GM23338 (cell line): ENCODE data around the gene METTL13. TPM values are rescaled to one million over a fixed set of nuclear protein-coding genes. Genes with fewer than 3 reads are reported as not detected.

Experiments
- ATAC-seq: fragments of 200-7000 bp; cut with Tn5 transposase; 3 replicates; pipeline ENCODE4 v1.9.1; 2020
- DNase-seq: peaks from one replicate; pipeline ENCODE4 v3.0.0-alpha.2; 2015; ENCODE audit warnings: low spot score
- H2AFZ ChIP-seq: fragments of 200-600 bp; sonication (generic); 2 replicates; pipeline ENCODE4 v1.8.0; 2016; ENCODE audit warnings: antibody characterized with exemption, mild to moderate bottlenecking, moderate library complexity
- H3F3A ChIP-seq: fragments of 200-600 bp; sonication (generic); replicated peaks from 2 replicates; pipeline ENCODE4 v1.8.0; 2017; ENCODE audit warnings: antibody characterized with exemption, mixed run types, low read depth
- H3K27ac ChIP-seq: fragments of 200-600 bp; sonication (generic); 2 replicates; pipeline ENCODE4 v1.6.1; 2016; ENCODE audit warnings: low read depth
- H3K27me3 ChIP-seq: fragments of 200-600 bp; sonication (generic); 2 replicates; pipeline ENCODE4 v1.8.0; 2016; ENCODE audit warnings: mild to moderate bottlenecking, mixed run types, moderate library complexity; ENCODE audit not compliant: insufficient read depth
- H3K36me3 ChIP-seq: fragments of 200-600 bp; sonication (generic); 2 replicates; pipeline ENCODE4 v1.8.0; 2016; ENCODE audit warnings: mild to moderate bottlenecking; ENCODE audit not compliant: insufficient read depth
- H3K4me1 ChIP-seq: fragments of 200-600 bp; sonication (generic); 2 replicates; pipeline ENCODE4 v1.8.0; 2016; ENCODE audit warnings: mild to moderate bottlenecking, moderate library complexity; ENCODE audit not compliant: insufficient read depth
- H3K4me2 ChIP-seq: fragments of 200-600 bp; sonication (generic); 2 replicates; pipeline ENCODE4 v1.7.1; 2017; ENCODE audit warnings: mixed run types
- H3K4me3 ChIP-seq: fragments of 200-600 bp; sonication (generic); 2 replicates; pipeline ENCODE4 v1.6.1; 2016; ENCODE audit warnings: mixed run types
- H3K79me2 ChIP-seq: fragments of 200-600 bp; sonication (generic); replicated peaks from 2 replicates; pipeline ENCODE4 v1.8.0; 2017; ENCODE audit warnings: mild to moderate bottlenecking; ENCODE audit not compliant: insufficient read depth
- H3K9me2 ChIP-seq: fragments of 200-600 bp; sonication (generic); 2 replicates; pipeline ENCODE4 v1.8.0; 2017; ENCODE audit not compliant: insufficient read depth
- H4K20me1 ChIP-seq: fragments of 200-600 bp; sonication (generic); replicated peaks from 2 replicates; pipeline ENCODE4 v1.8.0; 2017; ENCODE audit warnings: mild to moderate bottlenecking; ENCODE audit not compliant: insufficient read depth
- H3K27ac Mint-ChIP-seq: 2 replicates; pipeline ENCODE4 v1.8.0; 2020; ENCODE audit warnings: inconsistent platforms, mild to moderate bottlenecking, moderate library complexity, mixed read lengths
- H3K27me3 Mint-ChIP-seq: 3 replicates; pipeline ENCODE4 v1.8.0; 2022; ENCODE audit warnings: low read depth, mild to moderate bottlenecking, moderate library complexity, mixed read lengths, inconsistent platforms; ENCODE audit not compliant: insufficient read depth, poor library complexity
- H3K36me3 Mint-ChIP-seq: 3 replicates; pipeline ENCODE4 v1.8.0; 2021; ENCODE audit warnings: low read depth, mild to moderate bottlenecking, inconsistent platforms, moderate library complexity, mixed read lengths
- H3K4me1 Mint-ChIP-seq: 3 replicates; pipeline ENCODE4 v1.8.0; 2020; ENCODE audit warnings: mild to moderate bottlenecking, inconsistent platforms, mixed read lengths
- H3K4me3 Mint-ChIP-seq: 3 replicates; pipeline ENCODE4 v1.8.0; 2021; ENCODE audit warnings: moderate library complexity, mild to moderate bottlenecking, inconsistent platforms, mixed read lengths
- H3K9me3 Mint-ChIP-seq: 3 replicates; pipeline ENCODE4 v1.8.0; 2020; ENCODE audit warnings: moderate library complexity, mild to moderate bottlenecking, inconsistent platforms, mixed read lengths
- CREB1 ChIP-seq: fragments of 250-450 bp; sonication (Bioruptor Pico); IDR thresholded peaks from 2 replicates; pipeline ENCODE4 v1.5.0; 2020; ENCODE audit warnings: low read depth, mild to moderate bottlenecking, moderate library complexity
- EZH2 ChIP-seq: fragments of 200-600 bp; sonication (generic); IDR thresholded peaks from one replicate; pipeline ENCODE4 v1.8.0; 2017; ENCODE audit warnings: antibody characterized with exemption, mild to moderate bottlenecking, low read depth; ENCODE audit not compliant: unreplicated experiment
- EZH2phosphoT487 ChIP-seq: fragments of 200-600 bp; sonication (generic); IDR thresholded peaks from one replicate; pipeline ENCODE4 v1.8.1; 2018; ENCODE audit warnings: antibody characterized with exemption; ENCODE audit not compliant: unreplicated experiment
- JUNB ChIP-seq: IDR thresholded peaks from one replicate; pipeline ENCODE4 v1.6.1; 2016; ENCODE audit warnings: antibody characterized with exemption; ENCODE audit not compliant: unreplicated experiment
- NANOG ChIP-seq: IDR thresholded peaks from 2 replicates; pipeline ENCODE4 v1.6.1; 2016; ENCODE audit warnings: antibody characterized with exemption, borderline replicate concordance
- POLR2AphosphoS5 ChIP-seq: IDR thresholded peaks from 2 replicates; pipeline ENCODE4 v1.6.1; 2016; ENCODE audit warnings: antibody characterized with exemption, low read depth
- STAT1 ChIP-seq: IDR thresholded peaks from one replicate; pipeline ENCODE4 v1.6.1; 2016; ENCODE audit warnings: antibody characterized with exemption; ENCODE audit not compliant: unreplicated experiment
- ZNF114 ChIP-seq: fragments of 250-450 bp; sonication (Bioruptor Pico); IDR thresholded peaks from 2 replicates; pipeline ENCODE4 v1.5.0; 2020; ENCODE audit warnings: mild to moderate bottlenecking, moderate library complexity
- ZNF331 ChIP-seq: fragments of 250-450 bp; sonication (Bioruptor Pico); IDR thresholded peaks from 2 replicates; pipeline ENCODE4 v1.5.0; 2020; ENCODE audit warnings: low read depth, mild to moderate bottlenecking, moderate library complexity
- polyA plus RNA-seq: library from polyadenylated mRNA; unstranded; fragments of >200 nt; fragmentation: Nextera tagmentation; extraction: Ambion mirVana; gene quantifications from 2 replicates; pipeline ENCODE4 v1.2.1, GENCODE V29; 2016
- total RNA-seq: library from RNA; depleted of rRNA; stranded (reverse); fragments of >200 nt; shearing (Covaris generic); gene quantifications from 2 replicates; pipeline ENCODE4 v1.2.3, GENCODE V29; 2014
- TF ChIP-seq, protein P1 (sequence below): fragments of 250-450 bp; sonication (Bioruptor Pico); IDR thresholded peaks from 2 replicates; pipeline ENCODE4 v1.5.0; 2020; ENCODE audit warnings: mild to moderate bottlenecking, moderate library complexity
- TF ChIP-seq, protein P2 (sequence below), 2 experiments: fragments of 200-600 bp in 1 of 2; sonication (generic) in 1 of 2; conservative IDR thresholded peaks; 2 replicates each; pipeline versions ENCODE4 v1.5.1 to v1.6.1; 2016 to 2017; ENCODE audit warnings: antibody characterized with exemption in 2 of 2, low read depth in 2 of 2, mild to moderate bottlenecking in 2 of 2, moderate library complexity in 1 of 2
- TF ChIP-seq, protein P3 (sequence below): IDR thresholded peaks from one replicate; pipeline ENCODE4 v1.6.1; 2018; ENCODE audit warnings: antibody characterized with exemption; ENCODE audit not compliant: unreplicated experiment
- TF ChIP-seq, protein P4 (sequence below): IDR thresholded peaks from 2 replicates; pipeline ENCODE4 v1.6.1; 2016; ENCODE audit warnings: antibody characterized with exemption

Gene METTL13
- total and polyA plus RNA-seq, 2 experiments from 2014 or later, result 21.0 to 45.4 TPM

DNA sequence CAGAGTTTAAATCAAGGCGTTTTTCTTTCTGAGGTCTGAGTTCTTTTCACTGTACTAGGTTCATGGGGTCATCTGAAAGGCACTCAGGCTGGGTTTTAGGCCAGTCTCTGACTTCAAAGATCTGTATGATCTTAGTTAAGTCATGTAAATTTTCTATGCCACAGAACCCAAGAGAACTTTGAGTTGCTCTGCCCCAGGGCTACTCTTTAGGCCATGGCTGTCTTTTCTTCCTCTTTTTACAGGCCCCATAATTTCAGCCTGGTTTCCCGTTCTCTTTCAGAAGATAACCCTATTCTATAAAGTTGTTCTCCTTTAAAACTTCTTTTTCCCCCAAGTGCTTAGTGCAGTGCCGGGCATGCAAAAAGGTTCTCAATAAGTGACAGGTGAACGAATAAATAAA lies 26.1 kb downstream of the METTL13 start:
- no peak overlapping the region for H3K4me3 ChIP-seq

More for the DNA sequence above, 26.1 kb downstream of the METTL13 start:
- no peaks in the 10 kb centered on the region for H3K36me3 ChIP-seq
- no peaks in the 10 kb centered on the region for H3F3A ChIP-seq
- no peaks in the 10 kb centered on the region for H3K36me3 Mint-ChIP-seq
- peaks cover 4% of the 10 kb centered on the region; the same call in 1 of the 2 replicates for H3K4me1 ChIP-seq
- H3K27ac ChIP-seq, result no peak overlapping the region
- H3K4me3 Mint-ChIP-seq, result no peak overlapping the region
- DNase-seq (no peak), ATAC-seq (no peak)
- peak overlapping the region; percentile 18; the same call in 1 of the 2 replicates for H2AFZ ChIP-seq
- no peak overlapping the region for H3K4me2 ChIP-seq
- no peaks in the 10 kb centered on the region; the same call in 1 of the 2 replicates for H3K9me2 ChIP-seq
- H3K9me3 Mint-ChIP-seq, result no peaks in the 10 kb centered on the region
- peaks cover under 1% of the 10 kb centered on the region for H3K27me3 Mint-ChIP-seq
- TF ChIP-seq CREB1 (no peak), NANOG (no peak), EZH2phosphoT487 (no peak), ZNF114 (CRISPR knock-in tag) (no peak), ZNF331 (CRISPR knock-in tag) (no peak), JUNB (no peak), POLR2AphosphoS5 (no peak), EZH2 (no peak), STAT1 (no peak)
- TF ChIP-seq, protein P1, sequence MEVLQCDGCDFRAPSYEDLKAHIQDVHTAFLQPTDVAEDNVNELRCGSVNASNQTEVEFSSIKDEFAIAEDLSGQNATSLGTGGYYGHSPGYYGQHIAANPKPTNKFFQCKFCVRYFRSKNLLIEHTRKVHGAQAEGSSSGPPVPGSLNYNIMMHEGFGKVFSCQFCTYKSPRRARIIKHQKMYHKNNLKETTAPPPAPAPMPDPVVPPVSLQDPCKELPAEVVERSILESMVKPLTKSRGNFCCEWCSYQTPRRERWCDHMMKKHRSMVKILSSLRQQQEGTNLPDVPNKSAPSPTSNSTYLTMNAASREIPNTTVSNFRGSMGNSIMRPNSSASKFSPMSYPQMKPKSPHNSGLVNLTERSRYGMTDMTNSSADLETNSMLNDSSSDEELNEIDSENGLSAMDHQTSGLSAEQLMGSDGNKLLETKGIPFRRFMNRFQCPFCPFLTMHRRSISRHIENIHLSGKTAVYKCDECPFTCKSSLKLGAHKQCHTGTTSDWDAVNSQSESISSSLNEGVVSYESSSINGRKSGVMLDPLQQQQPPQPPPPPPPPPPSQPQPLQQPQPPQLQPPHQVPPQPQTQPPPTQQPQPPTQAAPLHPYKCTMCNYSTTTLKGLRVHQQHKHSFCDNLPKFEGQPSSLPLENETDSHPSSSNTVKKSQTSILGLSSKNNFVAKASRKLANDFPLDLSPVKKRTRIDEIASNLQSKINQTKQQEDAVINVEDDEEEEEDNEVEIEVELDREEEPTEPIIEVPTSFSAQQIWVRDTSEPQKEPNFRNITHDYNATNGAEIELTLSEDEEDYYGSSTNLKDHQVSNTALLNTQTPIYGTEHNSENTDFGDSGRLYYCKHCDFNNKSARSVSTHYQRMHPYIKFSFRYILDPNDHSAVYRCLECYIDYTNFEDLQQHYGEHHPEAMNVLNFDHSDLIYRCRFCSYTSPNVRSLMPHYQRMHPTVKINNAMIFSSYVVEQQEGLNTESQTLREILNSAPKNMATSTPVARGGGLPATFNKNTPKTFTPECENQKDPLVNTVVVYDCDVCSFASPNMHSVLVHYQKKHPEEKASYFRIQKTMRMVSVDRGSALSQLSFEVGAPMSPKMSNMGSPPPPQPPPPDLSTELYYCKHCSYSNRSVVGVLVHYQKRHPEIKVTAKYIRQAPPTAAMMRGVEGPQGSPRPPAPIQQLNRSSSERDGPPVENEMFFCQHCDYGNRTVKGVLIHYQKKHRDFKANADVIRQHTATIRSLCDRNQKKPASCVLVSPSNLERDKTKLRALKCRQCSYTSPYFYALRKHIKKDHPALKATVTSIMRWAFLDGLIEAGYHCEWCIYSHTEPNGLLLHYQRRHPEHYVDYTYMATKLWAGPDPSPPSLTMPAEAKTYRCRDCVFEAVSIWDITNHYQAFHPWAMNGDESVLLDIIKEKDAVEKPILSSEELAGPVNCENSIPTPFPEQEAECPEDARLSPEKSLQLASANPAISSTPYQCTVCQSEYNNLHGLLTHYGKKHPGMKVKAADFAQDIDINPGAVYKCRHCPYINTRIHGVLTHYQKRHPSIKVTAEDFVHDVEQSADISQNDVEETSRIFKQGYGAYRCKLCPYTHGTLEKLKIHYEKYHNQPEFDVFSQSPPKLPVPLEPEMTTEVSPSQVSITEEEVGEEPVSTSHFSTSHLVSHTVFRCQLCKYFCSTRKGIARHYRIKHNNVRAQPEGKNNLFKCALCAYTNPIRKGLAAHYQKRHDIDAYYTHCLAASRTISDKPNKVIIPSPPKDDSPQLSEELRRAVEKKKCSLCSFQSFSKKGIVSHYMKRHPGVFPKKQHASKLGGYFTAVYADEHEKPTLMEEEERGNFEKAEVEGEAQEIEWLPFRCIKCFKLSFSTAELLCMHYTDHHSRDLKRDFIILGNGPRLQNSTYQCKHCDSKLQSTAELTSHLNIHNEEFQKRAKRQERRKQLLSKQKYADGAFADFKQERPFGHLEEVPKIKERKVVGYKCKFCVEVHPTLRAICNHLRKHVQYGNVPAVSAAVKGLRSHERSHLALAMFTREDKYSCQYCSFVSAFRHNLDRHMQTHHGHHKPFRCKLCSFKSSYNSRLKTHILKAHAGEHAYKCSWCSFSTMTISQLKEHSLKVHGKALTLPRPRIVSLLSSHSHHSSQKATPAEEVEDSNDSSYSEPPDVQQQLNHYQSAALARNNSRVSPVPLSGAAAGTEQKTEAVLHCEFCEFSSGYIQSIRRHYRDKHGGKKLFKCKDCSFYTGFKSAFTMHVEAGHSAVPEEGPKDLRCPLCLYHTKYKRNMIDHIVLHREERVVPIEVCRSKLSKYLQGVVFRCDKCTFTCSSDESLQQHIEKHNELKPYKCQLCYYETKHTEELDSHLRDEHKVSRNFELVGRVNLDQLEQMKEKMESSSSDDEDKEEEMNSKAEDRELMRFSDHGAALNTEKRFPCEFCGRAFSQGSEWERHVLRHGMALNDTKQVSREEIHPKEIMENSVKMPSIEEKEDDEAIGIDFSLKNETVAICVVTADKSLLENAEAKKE (CRISPR knock-in tag), result no peak
- TF ChIP-seq, protein P2, sequence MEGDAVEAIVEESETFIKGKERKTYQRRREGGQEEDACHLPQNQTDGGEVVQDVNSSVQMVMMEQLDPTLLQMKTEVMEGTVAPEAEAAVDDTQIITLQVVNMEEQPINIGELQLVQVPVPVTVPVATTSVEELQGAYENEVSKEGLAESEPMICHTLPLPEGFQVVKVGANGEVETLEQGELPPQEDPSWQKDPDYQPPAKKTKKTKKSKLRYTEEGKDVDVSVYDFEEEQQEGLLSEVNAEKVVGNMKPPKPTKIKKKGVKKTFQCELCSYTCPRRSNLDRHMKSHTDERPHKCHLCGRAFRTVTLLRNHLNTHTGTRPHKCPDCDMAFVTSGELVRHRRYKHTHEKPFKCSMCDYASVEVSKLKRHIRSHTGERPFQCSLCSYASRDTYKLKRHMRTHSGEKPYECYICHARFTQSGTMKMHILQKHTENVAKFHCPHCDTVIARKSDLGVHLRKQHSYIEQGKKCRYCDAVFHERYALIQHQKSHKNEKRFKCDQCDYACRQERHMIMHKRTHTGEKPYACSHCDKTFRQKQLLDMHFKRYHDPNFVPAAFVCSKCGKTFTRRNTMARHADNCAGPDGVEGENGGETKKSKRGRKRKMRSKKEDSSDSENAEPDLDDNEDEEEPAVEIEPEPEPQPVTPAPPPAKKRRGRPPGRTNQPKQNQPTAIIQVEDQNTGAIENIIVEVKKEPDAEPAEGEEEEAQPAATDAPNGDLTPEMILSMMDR (conservative IDR thresholded peaks at IDR 0.05; ENCODE audit: low read depth in 2 of 2), result no peak
- TF ChIP-seq, protein P3, sequence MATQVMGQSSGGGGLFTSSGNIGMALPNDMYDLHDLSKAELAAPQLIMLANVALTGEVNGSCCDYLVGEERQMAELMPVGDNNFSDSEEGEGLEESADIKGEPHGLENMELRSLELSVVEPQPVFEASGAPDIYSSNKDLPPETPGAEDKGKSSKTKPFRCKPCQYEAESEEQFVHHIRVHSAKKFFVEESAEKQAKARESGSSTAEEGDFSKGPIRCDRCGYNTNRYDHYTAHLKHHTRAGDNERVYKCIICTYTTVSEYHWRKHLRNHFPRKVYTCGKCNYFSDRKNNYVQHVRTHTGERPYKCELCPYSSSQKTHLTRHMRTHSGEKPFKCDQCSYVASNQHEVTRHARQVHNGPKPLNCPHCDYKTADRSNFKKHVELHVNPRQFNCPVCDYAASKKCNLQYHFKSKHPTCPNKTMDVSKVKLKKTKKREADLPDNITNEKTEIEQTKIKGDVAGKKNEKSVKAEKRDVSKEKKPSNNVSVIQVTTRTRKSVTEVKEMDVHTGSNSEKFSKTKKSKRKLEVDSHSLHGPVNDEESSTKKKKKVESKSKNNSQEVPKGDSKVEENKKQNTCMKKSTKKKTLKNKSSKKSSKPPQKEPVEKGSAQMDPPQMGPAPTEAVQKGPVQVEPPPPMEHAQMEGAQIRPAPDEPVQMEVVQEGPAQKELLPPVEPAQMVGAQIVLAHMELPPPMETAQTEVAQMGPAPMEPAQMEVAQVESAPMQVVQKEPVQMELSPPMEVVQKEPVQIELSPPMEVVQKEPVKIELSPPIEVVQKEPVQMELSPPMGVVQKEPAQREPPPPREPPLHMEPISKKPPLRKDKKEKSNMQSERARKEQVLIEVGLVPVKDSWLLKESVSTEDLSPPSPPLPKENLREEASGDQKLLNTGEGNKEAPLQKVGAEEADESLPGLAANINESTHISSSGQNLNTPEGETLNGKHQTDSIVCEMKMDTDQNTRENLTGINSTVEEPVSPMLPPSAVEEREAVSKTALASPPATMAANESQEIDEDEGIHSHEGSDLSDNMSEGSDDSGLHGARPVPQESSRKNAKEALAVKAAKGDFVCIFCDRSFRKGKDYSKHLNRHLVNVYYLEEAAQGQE, result no peak
- TF ChIP-seq, protein P4, sequence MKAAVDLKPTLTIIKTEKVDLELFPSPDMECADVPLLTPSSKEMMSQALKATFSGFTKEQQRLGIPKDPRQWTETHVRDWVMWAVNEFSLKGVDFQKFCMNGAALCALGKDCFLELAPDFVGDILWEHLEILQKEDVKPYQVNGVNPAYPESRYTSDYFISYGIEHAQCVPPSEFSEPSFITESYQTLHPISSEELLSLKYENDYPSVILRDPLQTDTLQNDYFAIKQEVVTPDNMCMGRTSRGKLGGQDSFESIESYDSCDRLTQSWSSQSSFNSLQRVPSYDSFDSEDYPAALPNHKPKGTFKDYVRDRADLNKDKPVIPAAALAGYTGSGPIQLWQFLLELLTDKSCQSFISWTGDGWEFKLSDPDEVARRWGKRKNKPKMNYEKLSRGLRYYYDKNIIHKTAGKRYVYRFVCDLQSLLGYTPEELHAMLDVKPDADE, result no peak
- H3K4me1 Mint-ChIP-seq, result peaks cover 6% of the 10 kb centered on the region; the same call in 2 of the 3 replicates
- no peaks in the 10 kb centered on the region for H3K79me2 ChIP-seq
- H4K20me1 ChIP-seq, result no peaks in the 10 kb centered on the region
- no peaks in the 10 kb centered on the region for H3K27me3 ChIP-seq
- H3K27ac Mint-ChIP-seq, result no peak overlapping the region
